GM13977 (cell line): ENCODE results near the gene DNMT3B.

Experiments used
- DNase-seq: peaks from one replicate; pipeline ENCODE4 v3.0.0; 2012; ENCODE audit warnings: low spot score
- in situ Hi-C: fragments of 300-500 bp; cut with MboI; formaldehyde crosslinking; loops from one replicate; pipeline ENCODE4 v1.12.0; 2022; ENCODE audit warnings: low sequenced_read_pairs, low pct_unique_long_range_greater_than_20kb, mixed read lengths, inconsistent platforms; ENCODE audit not compliant: unreplicated experiment
- TF ChIP-seq, protein P1 (sequence below): IDR thresholded peaks from 2 replicates; pipeline ENCODE4 v1.5.1; 2012; ENCODE audit warnings: mild to moderate bottlenecking, control low read depth; ENCODE audit not compliant: insufficient read depth; ENCODE audit errors: extremely low read depth, missing control alignments

DNMT3B gene

DNA sequence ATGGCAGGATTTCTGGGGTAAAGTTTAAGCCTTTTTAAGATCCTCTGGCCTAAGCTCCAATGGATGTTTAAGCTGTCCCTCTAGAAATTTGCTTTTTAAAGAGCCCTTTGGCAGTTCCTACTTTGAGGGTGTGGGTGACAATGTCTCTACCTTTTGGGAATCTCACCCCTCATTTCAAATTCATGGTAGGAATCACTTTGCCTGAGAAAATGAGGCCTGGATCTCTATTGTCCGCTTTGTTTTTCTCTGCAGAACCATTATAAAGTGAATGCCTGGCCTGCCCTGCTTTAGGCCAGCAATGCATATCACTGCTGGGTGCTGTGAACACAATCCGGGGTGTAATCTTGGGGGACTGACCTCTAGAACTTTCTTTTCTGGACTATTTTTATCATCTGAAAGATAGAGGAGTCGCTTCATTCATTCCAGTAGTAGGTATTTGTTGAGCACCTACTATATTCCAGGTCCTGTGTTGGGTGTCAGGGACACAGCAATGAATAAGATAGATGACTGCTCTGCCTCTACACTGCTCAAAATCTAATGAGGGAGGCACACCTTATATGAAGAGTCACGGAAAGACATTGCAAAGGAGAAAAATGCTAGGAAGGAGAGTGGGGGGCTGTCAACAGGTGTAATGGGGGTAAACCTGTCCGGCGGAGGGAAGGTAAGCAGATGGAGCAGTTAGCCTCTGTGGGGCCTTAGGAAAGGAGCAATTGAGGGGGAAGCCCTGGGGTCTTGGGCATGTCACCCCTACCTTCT is 10.3 kb upstream of the DNMT3B start:
- no peak for DNase-seq
- TF ChIP-seq, protein P1, sequence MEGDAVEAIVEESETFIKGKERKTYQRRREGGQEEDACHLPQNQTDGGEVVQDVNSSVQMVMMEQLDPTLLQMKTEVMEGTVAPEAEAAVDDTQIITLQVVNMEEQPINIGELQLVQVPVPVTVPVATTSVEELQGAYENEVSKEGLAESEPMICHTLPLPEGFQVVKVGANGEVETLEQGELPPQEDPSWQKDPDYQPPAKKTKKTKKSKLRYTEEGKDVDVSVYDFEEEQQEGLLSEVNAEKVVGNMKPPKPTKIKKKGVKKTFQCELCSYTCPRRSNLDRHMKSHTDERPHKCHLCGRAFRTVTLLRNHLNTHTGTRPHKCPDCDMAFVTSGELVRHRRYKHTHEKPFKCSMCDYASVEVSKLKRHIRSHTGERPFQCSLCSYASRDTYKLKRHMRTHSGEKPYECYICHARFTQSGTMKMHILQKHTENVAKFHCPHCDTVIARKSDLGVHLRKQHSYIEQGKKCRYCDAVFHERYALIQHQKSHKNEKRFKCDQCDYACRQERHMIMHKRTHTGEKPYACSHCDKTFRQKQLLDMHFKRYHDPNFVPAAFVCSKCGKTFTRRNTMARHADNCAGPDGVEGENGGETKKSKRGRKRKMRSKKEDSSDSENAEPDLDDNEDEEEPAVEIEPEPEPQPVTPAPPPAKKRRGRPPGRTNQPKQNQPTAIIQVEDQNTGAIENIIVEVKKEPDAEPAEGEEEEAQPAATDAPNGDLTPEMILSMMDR = no peak
- in situ Hi-C loops = no loop called here

DNA sequence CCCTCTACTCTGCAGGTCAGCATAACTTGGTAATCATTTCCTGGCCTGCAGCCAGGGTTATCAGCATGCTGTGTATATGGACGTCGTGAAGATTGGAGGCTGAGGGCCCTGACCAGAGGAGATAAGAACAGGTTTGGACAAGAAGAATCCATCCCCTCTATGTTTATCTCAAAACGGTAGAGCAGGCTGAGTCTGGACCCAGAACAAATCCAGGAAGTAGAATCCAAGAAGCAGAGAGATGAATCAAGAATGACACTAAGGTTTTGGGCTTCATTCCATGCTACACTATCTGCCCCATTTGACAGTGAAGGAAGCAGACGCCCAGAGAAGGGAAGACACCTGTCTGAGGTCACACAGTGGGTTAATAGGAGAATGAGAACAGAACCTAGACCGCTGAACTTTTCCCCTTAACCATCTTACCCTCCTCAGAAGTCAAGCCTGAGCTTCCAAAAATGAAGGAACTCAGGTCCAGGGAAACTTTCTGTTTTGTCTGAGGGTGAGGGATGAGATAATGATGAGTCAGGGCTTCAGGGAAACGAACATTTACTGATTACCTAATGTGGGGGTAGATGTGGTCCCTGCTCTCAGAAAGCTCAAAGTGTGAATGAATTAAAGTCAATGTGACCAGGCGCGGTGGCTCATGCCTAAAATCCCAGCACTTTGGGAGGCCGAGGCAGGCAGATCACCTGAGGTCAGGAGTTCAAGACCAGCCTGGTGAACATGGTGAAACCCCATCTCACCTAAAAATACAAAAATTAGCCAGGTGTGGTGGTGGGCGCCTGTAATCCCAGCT is 9.5 kb upstream of the DNMT3B start:
- TF ChIP-seq, protein P1 = no peak
- in situ Hi-C loops = no loop called here
- DNase-seq = no peak

DNA sequence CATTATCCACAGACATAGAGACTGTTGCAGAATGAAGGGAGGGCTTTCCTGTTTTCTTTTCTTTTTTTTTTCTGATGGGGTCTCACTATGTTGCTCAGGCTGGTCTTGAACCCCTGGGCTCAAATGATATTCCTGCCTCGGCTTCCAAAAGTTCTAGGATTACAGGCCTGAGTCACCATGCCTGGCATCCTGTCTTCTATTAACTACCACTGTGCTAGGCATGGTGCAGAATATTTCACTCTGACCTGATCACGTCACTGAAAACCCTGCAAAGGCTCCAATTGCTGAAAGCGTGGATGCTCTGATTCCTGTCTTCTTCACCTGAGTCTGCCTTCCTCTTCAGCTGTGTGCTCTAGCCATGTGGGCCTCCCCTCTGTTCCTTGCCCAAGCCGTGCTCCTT is 8.5 kb upstream of the DNMT3B start:
- TF ChIP-seq, protein P1 = no peak
- no peak for DNase-seq
- in situ Hi-C loops = no loop called here

DNA sequence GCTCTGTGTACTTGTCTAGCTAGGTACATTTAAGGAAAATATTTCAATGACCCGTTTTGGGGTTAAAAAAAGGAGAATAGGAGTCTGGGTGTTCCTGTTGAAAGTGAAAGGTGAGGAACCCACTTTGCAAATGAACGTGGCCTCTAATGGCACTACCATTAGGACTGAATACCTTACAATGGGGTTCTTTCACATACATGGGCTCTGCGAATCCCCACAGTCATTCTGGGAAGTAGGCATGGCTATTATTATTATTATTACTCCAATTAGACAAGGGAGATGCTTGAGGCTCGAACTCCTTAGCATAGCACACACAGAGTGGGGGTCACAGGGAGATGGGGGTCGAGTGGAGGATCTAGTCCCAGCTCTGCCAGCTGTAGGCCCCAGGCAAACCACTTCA is 6.0 kb upstream of the DNMT3B start:
- TF ChIP-seq, protein P1 = no peak
- no peak for DNase-seq
- in situ Hi-C loops = no loop called here

DNA sequence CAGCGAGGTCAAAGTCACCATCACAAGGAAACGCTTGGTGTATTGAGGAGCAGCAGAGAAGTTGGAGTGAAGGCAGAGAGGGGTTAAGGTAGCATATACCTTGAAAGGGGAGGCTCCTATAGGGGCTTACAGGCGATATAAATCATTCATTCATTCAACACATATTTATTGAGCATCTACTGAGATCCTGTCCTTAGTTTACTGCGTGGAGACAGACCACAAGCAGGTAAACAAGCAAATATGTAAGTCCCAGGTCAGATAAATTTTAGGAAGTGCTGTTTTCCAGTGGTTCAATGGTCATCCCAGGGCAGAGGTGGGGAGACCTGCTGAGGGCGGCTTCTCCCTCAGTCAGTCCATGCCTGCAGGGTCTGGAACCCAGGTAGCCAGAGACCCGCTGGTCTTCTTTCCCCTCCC is 761 bp upstream of the DNMT3B start:
- in situ Hi-C loops = no loop called here
- DNase-seq = peak; percentile 4
- TF ChIP-seq, protein P1 = no peak

DNA sequence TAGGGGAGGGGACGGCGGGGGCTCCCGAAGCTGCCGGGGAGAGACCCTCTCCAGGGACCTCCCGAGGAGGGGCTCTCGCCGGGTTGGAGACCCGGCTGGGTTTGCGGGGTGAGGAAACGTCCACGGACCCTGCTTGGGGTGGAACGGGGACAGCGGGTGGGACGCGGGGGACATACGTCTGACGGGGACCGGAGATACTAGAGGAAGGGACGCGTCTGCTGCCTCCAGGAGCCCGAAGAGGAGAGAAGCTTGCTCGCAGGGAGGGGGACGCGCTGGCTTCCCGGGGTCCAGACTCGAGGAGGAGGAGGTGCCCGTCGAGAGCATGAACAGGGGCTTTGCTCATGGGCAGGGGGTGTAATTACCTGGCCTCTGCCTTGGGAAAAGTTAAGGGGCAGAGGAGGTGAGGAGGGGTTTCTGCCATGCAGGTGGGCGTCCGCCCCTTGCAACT is 593 bp downstream of the DNMT3B start:
- in situ Hi-C loops = no loop called here
- peak; percentile 59 for DNase-seq
- TF ChIP-seq, protein P1 = no peak
